Ishikawa (cell line): ENCODE measurements around the gene RYR3.

ENCODE experiments used
- CREB1 ChIP-seq: IDR thresholded peaks from 2 replicates; pipeline ENCODE4 v1.6.1; 2012; ENCODE audit warnings: low read depth
- EGR1 ChIP-seq: IDR thresholded peaks from 2 replicates; pipeline ENCODE4 v1.6.1; 2012
- EP300 ChIP-seq: IDR thresholded peaks from 2 replicates; pipeline ENCODE4 v1.6.1; 2012; ENCODE audit warnings: borderline replicate concordance
- REST ChIP-seq: IDR thresholded peaks from 2 replicates; pipeline ENCODE4 v1.6.1; 2012; ENCODE audit warnings: low read depth, mild to moderate bottlenecking
- TAF1 ChIP-seq: IDR thresholded peaks from 2 replicates; pipeline ENCODE4 v1.6.1; 2012; ENCODE audit warnings: low read depth, mild to moderate bottlenecking

DNA sequence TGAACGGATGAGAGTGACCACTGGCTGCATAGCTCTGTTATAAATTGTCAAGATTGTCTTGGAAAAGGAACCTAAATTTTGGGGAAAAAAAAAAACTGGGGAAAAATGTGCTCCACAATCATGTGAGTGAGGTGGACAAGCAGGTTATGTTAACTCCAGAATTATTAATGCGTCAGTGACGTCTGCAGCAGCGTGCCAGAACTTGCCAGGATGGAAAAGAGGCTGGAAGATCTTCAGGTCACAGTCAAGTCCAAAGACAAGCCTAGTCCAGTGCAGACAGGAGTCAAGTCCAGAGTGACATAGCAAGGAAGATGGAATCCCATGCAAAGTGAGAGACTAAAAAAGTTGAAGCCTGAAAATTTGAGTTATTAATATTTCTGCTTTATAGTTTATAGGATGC lies 140.6 kb downstream of the RYR3 start:
- TF ChIP-seq TAF1 (no peak), CREB1 (no peak), REST (no peak), EGR1 (no peak), EP300 (no peak)
